COR-L47 (cell line): ENCODE results near the gene ACAD8.
"Not testable (repeated sequence)": the region's sequence is repeated elsewhere in the genome, so short reads cannot be mapped to it uniquely, and the experiment has no call there.

Experiments
- DNase-seq: peaks from one replicate; lab custom pipeline; 2025; lab: John Stamatoyannopoulos, UW

The ACAD8 gene

DNA sequence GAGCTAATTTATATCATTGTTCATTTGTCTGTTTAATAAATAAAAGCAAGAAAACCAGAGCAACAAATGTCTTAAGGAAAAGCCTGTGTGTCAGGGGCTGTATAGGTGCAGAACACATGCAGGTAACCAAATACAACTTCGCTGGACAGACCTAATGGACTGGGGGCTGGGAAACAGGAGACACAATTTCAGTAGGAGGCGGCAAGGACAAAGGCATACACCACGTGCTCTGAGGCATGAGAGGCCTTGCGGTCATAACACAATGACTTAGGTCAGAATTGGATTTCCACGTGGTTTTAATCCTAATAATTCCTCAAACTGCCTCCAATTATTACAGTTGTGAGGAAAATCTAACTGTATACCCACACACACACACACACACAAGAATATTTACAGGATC is 14.1 kb downstream of the ACAD8 start:
- no peak for DNase-seq

DNA sequence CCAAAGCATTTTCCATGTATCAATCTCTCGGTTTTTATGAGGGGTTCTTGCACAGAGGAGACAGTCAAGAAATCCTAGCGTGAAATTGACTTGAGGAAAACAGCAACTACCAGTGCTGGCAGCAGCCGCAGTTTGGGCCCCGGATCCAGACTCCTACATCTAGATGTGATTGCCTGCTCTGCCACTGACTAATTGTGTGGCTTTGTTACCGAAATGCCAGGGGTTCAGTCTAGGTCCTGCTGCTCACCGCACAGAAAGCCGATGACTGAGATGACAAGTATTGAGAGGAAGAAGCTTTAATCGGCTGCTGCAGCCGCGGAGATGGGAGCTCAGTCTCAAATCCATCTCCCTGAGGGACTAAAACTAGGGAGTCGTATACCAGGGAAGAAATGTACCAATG is 14.6 kb downstream of the ACAD8 start:
- DNase-seq, result no peak

DNA sequence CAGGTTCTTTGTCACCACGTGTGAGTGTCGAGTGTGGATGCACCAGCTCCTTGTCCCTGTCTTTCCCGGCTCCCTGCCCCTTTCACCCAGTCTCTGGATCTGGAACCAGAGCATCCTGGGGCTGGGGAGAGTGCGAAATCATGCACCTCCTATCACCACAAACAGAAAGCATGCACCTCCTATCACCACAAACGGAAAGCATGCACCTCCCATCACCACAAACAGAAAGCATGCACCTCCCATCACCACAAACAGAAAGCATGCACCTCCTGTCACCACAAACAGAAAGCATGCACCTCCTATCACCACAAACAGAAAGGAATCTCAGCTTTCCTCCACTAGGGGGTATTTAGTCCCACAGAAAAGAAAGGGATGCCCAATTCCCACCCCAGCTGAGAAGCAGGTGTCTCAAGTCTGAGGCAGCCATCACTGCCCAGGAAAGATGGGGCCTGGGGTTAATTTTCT is 16.9 kb downstream of the ACAD8 start:
- peak; percentile 61 for DNase-seq

DNA sequence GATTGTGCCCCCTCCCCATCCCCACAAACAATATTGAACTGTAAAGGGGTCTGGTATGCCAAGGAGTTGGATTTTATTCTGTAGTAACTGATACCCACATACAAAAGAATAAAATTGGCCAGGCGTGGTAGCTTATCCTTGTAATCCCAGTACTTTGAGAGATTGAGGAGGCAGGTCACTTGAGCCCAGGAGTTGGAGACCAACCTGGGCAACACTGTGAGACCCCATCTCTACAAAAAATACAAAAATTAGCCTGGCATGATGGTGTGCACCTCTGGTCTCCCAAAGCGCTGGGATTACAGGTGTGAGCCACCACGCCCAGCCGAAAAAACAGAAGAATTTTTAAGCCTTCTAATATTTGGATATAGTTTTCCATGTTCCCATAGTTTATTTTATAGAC is 18.6 kb downstream of the ACAD8 start:
- DNase-seq, result no peak

DNA sequence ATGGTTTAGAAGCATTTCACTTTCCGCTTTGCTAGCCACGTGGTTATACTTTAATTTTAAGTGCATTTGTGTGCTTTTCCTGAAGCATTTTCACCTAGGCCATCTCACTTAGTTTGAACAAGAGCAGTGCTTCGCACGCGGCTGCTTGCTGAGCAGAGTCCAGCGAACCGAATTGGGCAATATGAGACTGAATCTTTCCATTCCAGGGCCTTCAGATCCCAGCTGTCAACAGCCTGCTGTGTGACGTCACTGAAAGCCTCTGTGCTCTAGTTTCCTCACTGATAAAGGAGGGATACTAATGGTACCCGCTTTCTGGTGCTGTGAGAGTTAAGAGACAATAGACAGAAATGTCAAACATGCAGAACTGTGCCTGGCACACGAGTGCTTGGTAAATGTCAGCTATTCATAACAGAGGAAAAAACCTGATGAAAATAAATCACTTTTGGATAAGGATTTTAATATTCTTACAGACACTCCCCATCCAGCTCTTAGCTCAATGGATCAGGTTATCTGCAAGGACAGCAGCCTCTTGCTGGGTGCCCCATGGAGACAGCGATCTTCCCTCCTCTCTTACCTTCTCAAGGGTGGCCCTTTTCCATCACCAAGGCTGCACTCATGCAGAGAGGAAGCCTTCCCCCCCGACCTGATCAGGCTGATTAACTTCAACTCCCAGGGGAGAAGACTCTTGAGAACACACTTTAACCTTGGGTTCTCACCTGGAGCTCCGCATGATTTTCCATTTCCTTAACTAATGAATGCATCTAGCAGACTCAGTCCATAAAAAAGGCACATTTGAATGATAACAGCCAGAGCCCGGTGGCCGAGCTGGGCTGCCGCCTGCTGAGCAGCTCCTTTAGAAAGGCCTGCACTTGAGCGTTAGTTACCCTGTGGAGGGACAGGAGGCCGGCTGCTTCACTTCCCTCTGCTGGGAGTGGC is 19.3 kb downstream of the ACAD8 start:
- DNase-seq, result peak; percentile 50

DNA sequence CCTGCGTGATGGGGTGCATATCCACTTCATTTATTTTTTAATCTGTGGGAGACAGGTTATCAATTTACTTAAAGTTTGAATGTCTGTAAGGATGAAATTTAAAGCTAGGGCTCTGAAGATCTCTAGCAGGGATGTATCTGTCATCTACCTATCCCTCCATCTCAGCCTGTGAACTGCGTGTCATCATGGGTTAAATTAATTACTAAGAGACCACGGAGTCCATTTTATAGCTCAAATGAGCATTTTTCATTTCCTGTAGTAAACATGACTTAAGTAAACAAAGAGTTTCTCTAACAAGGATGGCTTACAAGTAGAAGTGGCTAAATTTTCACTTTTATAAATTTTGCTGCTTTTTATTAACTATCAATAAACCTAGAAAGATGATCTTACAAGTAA is 19.9 kb downstream of the ACAD8 start:
- DNase-seq, result no peak

DNA sequence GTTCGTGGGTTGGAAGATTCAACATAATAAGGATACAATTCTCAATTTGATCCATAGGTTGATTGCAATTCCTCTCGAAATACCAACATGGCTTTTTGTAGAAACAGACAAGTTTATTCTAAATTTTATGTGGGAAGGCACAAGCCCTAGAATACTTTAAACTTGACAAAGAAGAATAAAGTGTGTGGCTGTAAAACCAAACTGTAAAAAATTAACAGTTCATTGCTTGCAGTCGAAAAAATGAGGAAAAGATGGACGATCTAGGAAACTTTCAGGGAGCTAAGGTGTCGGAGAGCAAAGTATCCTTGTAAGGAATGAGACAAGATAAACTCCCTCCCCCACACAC is 21.8 kb downstream of the ACAD8 start:
- no peak for DNase-seq

DNA sequence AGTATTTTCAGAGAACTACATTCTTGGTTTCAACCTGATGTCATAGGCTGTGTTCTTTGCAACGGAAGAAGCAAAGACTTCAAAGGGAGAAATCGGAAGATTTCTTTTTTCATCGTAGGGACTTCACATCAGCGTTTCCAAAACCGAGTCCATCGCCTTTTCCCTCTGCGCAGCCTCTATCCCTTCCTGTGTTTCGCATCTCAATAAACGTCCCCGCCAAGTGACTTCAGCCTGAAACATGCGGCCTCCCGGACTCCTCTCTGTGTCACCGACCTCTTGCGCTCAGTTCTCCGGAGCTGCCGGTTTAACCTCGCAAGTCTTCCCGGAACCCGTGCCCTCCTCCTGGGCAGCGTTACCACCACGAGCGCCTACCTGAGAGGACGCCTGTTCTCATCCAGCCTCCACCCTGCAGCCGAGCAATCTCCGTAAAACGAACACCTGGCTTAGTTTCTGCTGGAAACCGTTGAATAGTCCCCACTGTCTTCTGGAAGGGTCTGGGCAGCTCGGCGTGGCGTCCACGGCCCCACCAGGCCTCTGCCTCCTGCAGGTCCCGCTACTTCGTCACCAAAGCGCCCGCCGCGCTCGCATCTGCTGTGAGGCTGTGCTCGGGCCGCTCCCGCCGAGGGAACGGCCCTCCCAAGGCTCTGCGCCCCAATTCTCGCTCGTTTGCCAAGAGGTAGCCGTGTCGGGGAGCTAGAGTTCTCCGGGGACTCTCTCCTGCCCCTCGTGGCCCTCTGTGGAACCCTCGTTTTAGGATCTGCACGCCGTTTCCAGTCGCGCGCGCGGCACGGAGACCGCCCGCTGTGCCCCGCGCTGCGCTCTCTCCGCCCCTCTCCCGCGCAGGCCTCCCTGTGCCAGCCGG is 22.4 kb downstream of the ACAD8 start, which contains the start of gene GLB1L3:
Gene GLB1L3, plus strand, starts transcription at position 846 of the 862 bp plus-strand sequence. CDS start 362 bp downstream, outside the sequence.
- peak; percentile 86 for DNase-seq

DNA sequence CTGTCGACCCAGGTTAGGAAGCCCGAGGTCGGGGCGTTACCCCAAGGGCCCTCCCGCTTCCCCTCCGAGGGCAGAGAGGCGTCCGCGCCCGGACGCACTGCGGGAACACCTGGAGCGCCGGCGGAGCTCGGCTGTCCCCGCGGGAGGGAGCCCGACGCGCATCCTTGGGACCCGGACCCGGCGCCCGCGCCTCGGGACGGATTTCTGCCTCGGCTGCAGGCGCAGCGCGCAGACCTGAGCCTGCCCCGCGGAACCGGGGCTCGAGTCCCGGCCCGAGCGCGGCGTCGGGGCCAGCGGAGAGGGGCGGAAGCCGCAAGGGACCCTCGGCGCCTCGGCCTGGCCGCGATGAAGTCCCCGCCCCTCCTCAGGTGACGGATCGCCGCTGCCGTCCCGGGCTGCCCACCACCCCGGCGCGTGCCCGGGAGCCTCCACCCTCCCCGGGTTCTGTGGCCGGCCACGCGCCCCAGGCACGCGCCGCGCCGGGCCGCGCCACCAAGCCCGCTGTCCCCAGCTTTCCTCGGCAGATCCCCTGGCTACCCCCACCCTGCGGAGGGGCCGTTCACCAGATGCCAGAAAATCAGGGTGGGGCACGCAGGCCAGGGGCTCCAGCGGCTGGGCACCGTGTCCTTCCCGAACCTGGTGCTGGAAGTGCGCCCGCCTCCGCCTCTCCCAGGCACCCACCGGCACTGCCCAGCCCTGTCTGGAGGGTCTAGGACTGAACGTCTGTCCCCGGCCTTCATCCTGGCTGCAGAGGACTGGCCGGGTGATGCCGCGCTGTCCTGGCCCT is 23.2 kb downstream of the ACAD8 start:
- peak; percentile 43 for DNase-seq

DNA sequence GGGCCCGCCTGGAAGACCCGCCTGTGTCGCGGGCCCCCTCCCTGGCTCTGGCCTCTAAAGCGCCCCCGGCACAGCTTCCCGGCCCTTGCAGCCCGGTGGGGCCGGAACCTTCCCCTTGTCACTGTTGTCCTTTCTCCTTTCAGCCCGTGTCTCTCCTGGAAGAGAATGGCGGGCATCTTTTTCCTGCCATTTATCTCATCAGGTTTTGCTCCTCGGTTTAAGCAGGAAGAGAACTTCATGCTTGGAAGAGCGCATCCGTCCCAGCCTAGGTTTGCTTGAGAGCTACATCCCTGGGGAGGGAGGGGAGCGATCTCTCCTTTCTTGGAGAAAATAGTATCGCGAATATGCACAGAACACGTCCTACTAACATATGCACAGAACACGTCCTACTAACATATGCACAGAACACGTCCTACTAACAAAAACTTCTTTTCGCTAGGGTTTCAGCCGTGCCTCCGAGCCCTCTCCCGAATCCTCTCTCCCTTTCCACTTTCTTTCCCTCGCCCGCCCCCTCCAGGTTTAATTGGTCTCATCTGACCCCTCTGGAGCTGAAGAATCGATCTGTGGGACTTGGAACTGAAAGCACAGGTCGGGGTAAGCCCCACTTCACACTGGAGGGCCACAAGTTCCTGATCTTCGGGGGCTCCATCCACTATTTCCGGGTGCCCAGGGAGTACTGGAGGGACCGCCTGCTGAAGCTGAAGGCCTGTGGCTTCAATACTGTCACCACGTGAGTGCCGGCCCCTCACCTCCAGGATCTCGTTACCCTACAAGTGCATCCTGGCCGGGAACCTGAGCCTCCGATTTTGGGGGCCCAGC is 24.0 kb downstream of the ACAD8 start:
- no peak for DNase-seq

DNA sequence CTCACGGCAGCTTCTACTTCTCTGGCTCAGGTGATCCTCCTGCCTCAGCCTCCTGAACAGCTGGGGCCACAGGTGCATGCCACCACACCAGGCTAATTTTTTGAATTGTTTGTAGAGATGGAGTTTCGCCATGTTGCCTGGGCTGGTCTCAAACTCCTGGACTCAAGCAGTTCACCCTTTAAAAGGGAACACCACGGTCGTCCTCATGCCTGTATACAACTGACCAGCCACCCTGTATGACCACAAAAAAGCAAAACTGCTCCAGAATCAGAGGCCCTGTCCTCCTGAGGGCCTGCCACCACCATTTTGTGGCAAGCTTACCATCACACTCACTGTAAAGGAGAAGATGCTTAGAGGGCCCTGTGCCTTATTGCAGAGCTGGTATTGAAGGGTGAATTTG is 25.0 kb downstream of the ACAD8 start:
- DNase-seq, result no peak

DNA sequence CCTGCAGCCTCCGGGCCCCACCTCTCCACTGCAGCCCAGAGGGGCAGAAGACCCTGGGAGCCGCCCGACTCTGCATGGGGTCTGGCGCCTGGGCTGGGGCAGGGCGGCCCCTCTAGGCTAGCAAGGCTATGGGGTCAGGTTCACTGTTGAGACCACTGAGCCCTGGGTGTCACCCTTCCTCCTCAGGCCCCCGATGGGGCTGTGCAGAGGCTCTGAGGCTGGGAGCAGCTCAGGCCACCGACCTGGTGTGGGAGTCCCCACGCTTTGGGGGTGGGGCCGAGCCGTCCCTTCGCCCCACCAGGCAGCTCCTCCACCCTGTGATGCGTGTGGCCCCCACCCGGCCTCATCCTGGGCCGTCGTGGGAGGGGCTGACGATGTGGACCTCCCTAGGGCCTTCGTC is 28.3 kb downstream of the ACAD8 start:
- DNase-seq, result not testable (repeated sequence)

DNA sequence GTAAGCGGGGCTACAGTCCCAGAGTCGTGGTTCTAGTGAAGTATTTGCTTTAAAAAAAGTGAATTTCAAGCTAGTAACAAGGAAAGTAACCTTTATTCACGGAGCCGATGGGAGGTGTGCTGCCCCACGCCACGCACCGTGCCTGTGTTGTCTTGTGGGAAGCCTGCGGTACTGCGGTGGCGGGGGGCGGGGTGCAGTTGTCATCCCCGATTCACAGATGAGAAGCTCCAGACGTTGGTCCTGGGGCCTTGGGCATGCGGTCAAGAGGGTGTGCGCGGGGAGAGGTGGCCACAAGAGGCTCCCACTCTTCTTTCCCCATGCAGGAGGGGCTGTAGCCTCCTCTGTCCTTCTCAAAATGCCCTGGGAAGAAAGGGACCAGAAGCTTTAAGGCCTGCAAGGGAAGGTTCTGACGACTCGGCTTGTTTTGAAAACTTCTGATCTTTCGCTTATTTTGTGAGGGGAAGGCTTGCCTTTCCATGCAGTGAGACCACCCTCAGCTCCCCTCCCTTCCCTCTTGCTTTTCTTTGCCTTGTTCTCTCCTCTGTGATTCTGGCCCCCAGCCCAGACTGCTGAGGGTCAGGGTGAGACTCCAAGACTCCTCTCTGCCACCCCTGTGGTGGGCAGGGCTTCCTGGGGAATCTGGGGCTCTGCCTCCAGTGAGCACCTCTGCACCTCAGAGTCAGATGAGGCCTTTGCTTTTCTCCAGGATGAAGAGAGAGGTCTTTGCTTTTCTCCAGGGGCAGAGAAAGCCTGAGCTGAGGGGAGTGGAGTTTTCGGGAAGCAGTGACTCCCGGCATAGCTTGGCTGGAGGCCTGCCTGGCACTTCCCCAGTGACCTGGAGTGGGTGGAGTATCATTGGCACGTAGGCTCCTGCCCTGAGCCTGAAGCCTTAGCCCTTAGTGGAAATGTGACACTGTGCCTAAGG is 29.0 kb downstream of the ACAD8 start:
- DNase-seq, result no peak

DNA sequence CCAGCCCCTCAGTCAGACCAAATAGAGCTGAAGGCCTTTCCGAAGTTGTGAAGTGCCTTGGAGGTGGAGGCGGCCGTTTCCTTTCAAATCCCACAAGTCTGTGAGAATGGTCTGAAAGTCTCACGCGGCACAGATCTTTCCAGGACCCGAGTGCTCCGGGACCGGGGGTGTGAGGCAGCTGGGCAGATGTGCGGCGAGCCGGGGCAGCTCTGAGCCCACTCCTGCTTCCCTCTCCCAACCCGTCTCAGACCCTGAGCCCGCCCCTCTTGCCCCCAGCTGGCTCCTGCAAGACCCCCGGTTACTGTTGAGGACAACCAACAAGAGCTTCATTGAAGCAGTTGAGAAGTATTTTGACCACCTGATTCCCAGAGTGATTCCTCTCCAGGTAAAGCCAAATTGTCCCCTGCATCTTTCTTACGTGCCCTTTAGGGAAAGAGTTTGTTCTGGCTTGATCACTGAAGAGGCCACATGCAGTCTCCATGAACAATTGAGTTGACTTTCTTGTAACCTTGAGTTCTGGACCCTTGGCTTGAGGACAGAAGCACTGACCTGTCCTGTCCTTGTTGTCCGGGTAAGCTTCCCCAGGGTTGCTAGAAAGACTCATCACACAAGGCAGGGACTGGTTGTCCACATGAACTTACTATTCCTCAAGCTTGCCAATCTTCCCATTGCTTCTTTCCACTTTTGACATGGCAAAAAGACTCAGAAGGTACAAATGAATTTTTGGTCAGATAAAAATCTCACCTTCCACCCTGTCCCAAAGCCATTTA is 30.3 kb downstream of the ACAD8 start:
- DNase-seq, result no peak

DNA sequence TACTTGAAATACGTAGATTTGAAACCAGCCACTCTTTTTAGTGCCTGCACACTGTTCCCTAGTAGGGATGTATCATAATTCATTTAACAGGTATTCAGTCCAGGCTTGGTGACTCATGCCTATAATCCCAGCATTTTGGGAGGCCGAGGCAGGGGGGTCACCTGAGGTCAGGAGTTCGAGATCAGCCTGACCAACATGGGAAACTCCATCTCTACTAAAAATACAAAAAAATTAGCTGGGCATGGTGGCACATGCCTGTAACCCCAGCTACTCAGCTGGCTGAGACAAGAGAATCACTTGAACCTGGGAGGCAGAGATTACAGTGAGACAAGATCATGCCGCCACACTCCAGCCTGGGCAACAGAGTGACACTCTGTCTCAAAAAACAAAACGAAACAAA is 31.0 kb downstream of the ACAD8 start:
- DNase-seq, result not testable (repeated sequence)

DNA sequence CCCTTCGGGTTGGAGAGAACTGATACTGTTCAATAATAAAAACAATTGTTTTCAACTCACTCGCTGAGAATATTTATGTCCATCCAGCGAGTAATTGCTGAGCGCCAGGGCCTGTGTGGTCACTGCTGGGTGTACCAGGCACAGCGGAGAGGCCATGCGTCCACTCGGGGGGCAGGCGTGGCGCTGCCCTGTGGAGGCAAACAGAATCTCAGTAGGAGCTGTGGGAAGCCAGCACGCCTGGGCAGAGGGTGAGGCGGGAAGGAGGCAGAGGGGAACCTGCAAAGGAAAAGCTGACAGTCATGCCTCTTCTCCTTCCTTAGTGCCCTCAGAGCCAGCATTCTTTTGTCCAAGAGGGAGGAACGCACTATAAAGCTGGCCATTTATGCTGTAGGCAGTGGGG is 34.2 kb downstream of the ACAD8 start:
- no peak for DNase-seq

DNA sequence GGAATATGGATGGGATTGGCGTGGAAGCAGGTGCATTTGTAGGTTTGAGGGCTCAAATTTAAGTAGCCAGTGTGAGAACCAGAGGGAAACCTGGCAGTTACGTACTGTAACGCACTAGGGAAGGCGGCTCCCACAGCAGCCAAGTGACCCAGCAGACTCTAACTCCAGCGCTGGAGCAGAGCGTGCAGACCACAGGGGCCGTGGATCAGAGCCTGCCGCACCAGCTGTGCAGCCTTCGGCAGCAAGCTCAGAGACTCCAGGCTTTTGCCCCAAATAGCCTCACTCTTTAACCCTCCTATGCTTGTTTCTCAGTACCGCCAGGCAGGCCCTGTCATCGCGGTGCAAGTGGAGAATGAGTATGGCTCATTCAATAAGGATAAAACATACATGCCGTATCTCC is 35.1 kb downstream of the ACAD8 start:
- no peak for DNase-seq

DNA sequence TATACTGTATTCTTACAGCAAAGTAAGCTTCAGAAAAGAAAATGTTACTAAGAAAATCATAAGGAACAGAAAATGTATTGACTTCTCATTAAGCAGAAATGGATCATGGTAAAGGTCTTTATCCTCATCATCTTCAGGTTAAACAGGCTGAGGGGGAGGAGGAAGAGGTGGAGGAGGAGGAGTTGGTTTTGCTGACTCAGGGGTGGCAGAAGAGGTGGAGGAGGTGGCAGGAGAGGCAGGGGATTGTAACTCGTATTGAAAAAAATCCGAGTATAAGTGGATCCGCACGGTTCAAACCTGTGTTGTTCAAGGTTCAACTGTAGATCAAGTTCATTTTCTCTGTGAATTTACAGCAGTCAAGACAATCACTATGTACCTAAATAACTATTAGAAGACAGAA is 35.8 kb downstream of the ACAD8 start:
- DNase-seq, result no peak

DNA sequence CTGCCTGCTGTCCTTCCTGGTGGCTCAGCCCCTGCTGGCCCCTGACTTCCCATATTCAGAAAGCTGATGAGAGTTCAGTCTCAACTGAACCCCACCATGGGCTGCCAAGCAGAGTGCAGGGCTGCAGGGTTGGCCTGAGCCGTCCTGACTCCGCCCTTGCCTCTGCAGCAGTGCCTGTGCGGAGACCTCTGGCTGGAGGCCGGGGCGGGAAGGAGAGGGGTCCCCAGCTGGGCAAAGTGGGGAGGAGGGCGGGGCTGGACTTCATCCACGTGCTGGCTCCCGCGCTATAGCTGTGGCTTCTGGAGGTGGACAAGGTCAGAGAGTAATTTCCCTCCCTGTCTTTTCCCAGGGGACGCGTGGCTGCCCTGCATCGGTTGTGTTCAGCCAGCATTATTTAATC is 36.4 kb downstream of the ACAD8 start:
- DNase-seq, result no peak
